Stimulated activated CD8-positive, alpha-beta memory T cell treated with anti-CD3 and anti-CD28 coated beads, Interleukin-12 subunit alpha, Interleukin-12 subunit beta, amount 100 ng/mL, for 4 hours (primary cell): ENCODE measurements around the gene CCND2.
A peak's percentile ranks its signal among the peaks of the same experiment; 100 is the strongest.

ENCODE experiments used
- DNase-seq: peaks from one replicate; pipeline ENCODE4 v3.0.0-alpha.2; 2020; ENCODE audit warnings: low read depth

The CCND2 gene

GRCh38 chr12:4256043-4256826, 17.3 kb upstream of the CCND2 start:
- DNase-seq: no peak

GRCh38 chr12:4257442-4257841, 16.1 kb upstream of the CCND2 start:
- DNase-seq: no peak

GRCh38 chr12:4259099-4259498, 14.5 kb upstream of the CCND2 start:
- DNase-seq: no peak

- DNase-seq: no peak
Measured at GRCh38 chr12:4261655-4262054, 11.9 kb upstream of the CCND2 start.

DNA sequence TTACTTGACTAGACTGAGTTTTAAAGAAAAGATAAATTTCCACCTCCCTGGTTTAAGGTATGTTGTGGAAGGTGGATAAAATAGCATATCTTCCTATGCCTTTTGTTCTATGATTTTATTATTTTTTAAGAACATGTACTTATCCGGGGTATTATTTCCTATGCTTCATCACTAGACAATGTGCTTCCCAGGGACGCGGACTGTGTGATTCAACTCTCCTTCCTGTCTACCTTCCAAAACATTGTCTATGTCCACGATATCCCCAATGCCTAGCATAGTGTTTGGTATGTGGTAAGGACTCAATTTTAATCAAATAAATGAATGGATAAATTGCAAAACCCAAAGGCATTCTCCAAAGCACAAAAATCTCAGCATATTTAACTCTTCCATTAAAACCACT, 8.3 kb upstream of the CCND2 start:
- DNase-seq: no peak

DNA sequence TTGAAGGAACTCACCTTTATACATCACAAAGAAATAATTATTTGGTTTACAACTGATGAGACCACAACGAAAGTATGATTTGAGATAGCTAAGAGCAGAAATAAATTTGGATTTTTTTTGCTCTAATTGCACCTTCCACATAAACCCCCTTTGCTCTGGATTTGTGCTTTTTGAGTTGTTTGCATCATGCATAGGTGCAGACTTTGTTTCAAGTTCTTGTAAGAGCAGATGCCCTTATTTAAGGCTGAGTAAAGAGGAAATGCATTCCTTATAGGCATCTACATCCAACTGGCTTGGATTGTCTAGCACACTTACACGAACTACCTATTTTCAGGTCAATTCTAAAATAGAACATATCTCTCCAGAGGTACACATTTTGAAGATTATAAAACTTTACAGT, 6.6 kb upstream of the CCND2 start:
- DNase-seq: no peak

GRCh38 chr12:4267704-4268328, 5.7 kb upstream of the CCND2 start:
- no peak for DNase-seq

GRCh38 chr12:4268329-4269181, 5.0 kb upstream of the CCND2 start:
- no peak for DNase-seq

DNA sequence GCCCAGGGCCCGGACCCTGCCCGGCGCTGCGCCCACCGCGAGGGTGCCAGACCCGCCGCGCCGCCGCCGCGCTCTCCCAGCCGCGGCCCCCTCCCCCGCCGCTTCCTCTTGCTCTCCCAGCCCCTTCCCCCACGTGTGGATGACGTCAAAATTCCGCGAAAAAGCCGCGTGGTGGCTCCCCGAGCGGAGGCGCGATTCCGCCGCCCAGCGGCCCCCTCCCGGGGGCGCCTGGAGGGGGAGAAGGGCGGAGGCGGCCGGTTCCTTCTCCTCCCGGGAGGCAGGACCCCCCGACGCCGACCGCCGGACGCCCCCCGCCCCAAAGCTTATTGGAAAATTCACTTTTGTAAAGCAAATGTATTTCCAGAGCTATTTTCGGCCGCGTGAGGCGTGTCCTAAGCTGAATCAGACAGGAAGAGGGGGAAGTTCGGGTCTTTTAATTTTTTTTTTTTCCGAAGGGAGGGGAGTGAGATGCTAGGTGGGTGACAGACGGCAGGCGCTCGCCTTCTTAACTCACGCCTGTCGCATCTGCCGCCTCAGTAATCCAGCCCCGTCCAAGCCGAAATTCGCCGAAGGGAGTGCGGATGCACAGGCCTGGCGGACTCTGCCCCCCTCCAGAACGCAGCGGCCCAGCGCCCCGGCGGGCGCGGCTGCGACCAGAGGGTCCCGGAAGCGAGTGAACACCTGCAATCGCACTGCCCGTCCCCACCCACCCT, 4.1 kb upstream of the CCND2 start:
- peak; percentile 95 for DNase-seq

- peak; percentile 30 for DNase-seq
Measured at GRCh38 chr12:4270016-4270830, 3.3 kb upstream of the CCND2 start.

DNA sequence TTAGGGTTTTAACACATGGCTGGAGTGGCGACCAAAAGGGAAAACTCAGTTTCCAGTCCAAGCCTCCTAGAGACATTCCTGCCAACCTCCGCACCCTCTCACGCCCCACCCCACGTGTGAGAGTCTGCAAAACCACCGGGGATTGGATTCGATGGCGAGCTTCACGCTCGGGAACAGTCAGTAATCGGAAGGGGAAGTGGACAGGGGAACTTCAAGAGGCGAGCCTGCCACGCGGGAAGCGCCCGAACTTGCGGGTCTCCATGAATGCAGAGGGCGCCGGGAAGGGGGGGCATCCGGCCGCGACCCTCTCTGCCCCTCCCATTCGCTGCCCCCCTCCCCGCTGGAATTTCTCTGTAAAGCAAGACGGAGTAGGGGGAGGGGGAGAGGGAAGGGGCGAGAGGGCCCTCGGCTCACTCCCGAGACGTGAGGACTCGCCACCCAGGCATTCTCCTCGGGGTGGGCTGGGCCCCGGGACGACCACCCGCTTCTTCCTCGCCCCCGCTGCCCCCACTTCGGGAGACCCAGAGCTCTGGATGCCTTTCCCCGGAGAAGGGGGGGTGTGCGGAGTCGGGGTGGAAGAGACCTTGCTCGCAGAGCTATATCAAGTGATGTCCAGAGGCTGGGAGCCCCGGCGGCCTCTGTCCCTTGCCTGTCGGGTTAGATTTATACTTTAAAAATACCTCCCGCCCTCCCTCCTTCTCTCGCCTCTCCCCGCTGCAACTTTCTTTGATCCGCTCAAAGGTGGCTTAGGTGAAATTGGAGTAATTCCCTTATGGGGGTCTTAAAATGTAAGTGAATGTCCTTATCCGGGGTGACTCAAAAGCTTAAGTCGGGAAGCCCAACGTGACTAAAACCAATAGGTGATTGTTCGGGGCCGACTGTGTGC, 2.5 kb upstream of the CCND2 start:
- DNase-seq: peak; percentile 41

DNA sequence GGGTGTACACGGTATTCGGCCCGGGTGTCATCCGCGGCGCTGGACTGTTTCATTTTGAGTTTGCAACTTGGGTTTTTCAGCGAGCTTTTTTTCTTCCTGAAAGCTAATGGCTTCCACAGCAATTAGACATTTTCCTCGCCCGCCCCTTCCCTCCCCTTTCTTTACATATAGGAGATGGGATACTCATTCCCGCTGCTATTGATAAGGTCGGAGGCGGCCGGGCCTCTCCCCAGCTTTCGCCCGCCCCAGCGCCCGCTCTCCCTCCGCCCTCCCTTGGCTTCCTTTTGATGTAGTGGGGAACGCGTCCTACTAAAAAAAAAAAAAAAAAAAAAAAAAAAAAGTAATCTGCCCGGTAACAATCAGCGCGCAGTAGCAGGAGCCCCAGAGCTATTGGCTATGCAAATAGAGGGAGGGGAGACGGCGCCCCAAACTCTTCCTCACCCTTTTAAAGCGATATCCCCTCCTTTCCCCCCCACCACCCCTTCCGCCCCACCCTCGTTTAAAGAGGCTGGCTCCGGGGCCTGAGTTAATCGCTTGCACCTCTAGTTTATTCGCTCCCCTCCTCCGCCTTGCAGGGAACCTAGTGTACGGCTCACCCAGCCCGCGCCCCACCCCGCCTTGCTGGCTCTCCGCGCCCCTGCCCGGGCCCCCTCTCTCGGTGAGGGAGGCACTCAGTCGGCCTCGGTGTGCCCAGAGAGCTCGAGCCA, 1.7 kb upstream of the CCND2 start:
- peak; percentile 79 for DNase-seq

- DNase-seq: peak; percentile 63
Measured at GRCh38 chr12:4272424-4273272, 914 bp upstream of the CCND2 start.

- DNase-seq: no peak
Measured at GRCh38 chr12:4273273-4273651, 300 bp upstream of the CCND2 start.

GRCh38 chr12:4274396-4275015, 944 bp downstream of the CCND2 start:
- DNase-seq: no peak

- DNase-seq: no peak
Measured at GRCh38 chr12:4275016-4275869, 1.7 kb downstream of the CCND2 start.

GRCh38 chr12:4275870-4276301, 2.3 kb downstream of the CCND2 start:
- no peak for DNase-seq
